HTR-8/SVneo (cell line): ENCODE results near the gene MNDA.

ENCODE experiments used
- DNase-seq: peaks from one replicate; pipeline ENCODE4 v3.0.0; 2011; ENCODE audit warnings: low spot score, mixed read lengths; ENCODE audit not compliant: insufficient read length
- FAIRE-seq: peaks from 2 replicates; lab custom pipeline; 2011; peaks lifted over from hg19 to GRCh38; lab: Jason Lieb, UNC

Gene MNDA

DNA sequence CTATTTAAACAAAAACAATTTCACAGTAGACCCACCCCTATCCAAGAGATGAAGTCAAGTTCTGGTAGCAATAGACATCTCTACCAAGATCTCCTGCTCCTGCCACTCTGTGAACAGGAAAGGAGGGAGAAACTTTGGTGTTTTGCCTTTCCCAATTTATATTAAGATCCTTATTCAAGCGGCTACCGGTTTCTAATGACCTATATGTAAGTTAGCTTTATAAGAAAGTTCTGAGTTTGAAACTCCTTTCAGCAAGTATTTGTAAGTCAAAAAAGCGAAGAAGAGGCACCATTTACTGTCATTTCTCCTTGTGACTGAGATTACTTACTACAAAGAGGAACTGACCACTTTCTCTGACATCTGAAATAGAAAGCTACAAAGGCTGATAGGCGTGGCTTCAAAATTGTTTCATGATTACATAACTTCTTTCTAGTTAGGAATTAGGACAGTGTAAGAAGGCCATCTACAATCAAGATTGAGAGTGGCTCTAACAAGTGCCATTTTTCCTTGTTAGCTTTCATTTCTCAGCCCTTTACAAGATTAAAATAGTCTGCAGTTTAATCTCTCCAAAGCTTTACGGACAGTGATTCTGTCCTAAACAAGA, at the start of gene MNDA:
MNDA (plus strand) TSS at position 448 of the 604 bp plus-strand sequence. CDS start 10,803 bp downstream, outside the sequence.
- no peak for DNase-seq
- FAIRE-seq: no peak

DNA sequence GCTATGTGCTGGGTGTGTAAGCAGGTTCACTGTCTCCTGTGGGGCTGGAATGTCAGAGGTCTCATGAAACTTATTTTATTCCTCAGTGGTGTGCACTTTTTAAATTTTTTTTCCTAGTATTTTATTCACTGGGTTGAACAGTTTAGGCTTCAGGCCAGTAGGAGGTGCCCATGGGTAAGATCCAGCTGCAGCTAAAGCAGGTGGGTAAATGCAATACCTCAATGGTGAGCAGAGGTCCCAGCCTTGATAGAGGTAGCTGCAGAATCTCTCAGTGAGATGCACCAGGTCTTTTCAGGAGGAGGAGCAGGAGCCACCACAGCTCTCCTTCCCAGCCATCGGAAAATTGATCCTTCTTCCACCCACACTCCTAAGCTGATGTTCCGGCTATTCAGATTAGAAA, 37.5 kb upstream of the MNDA start:
- no peak for FAIRE-seq

DNA sequence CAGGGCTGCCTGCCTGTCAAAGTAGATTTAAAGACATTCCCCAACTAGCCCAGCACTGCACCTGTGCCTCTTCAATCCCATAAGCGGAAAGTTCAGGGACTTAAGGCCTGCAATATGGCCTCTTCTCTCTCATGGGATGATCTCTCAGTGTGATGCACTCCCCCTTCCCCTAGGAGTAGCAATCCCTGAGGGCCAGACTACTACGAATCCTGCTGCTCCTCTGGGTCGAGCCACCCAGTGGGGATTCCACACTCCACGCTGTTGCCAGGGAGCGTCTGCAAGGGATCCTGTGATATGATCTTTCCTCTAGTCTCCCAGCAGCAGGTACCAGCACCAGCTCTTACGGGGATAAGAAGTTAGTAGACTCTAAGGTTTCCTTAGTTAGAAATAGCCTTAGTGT, 36.9 kb upstream of the MNDA start:
- no peak for DNase-seq
- no peak for FAIRE-seq

More for the DNA sequence above, 37.5 kb upstream of the MNDA start:
- DNase-seq: no peak

DNA sequence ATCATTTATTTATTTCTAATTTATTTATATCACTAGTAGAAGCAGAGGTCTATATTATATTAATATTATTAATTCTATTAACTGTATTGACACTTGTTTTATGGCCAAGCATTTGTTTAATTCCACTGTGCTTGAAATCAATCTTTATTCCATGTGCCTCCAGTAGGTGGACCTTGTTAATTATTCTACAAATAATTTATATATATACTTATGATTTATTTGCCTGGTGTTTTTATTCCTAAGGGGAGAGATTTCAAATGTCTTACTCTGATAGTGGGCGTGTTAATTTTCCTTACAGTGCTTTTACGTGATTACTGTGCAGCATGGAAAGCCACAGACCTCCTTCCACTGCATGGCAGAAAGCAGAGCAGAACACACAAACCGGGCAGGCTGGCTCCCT, 32.6 kb upstream of the MNDA start:
- no peak for FAIRE-seq
- DNase-seq: no peak

DNA sequence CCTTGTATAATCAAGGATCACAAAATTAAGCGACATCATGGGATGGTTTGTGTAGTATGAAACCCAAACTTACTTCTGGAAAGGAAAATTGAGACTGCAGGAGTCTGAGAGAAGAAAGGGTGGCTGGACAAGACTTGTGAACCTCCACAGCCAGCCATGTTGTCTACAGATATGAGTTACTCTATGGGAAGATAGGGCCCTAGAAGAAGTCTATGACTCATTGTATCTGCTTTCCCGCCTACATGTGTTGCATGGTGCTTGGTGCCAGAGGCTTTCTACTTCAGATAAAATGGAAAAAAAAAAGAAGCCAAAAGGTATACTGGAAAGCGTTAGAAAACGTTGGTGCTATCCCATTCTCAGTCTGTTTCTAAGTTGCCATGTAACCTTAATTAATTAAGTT, 31.5 kb upstream of the MNDA start:
- DNase-seq (no peak), FAIRE-seq (no peak)

DNA sequence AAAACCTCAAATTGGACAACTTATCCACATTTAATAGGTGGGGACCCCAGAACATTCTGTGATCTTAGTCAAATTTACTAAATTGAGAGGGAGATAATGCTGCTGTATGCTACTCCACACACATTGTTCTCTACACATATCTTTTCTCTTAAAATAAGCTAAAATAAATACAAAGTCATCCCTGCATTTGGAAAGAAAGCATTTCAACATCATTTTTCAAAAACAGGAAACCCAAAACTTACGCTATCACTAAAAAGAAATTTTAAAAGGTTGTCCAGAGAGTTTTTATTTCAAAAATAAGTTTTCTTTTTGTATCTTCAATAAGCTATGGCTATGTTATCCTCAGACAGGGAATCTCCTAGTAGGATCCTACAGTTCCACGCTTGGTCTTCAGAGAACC, 30.6 kb upstream of the MNDA start:
- DNase-seq: no peak

DNA sequence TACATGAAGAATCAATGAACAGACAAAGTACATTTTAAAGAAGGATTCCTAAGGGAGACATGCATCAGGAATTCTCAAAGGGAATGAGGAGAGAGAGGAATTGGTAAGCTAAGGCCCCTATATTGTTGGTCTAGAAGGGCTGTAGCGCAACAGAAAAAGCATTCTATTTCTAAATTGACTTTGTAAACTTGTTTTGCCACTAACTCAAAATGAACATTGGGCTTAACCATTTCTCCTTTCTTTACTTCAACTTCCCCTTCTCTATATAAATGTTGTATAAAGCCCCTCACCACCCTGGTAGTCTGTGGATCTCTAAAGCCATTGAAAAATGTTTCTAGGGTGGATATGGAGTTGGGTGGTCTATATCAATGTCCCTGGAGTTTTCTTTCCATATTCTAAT, 29.8 kb upstream of the MNDA start:
- no peak for DNase-seq
- no peak for FAIRE-seq

More for the DNA sequence above, 30.6 kb upstream of the MNDA start:
- FAIRE-seq: no peak

DNA sequence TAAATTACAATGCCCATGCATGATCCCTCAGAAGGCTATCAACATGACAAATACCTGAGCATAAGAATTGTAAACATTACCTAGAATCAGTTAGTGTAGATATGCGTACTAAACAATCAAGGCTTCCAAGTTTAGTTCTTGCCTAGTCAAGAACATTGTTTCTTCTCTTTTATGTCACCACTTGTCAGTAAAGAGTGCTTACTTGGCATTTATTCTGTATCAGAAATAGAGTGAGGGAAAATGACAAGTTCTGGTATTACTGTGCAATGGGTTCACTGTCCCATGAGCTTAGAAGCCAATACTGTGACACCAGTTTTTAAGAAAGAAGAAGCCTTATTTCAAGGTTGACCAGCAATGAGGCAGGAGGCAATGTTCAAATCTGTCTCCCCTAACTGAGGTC, 27.5 kb upstream of the MNDA start:
- DNase-seq: no peak

DNA sequence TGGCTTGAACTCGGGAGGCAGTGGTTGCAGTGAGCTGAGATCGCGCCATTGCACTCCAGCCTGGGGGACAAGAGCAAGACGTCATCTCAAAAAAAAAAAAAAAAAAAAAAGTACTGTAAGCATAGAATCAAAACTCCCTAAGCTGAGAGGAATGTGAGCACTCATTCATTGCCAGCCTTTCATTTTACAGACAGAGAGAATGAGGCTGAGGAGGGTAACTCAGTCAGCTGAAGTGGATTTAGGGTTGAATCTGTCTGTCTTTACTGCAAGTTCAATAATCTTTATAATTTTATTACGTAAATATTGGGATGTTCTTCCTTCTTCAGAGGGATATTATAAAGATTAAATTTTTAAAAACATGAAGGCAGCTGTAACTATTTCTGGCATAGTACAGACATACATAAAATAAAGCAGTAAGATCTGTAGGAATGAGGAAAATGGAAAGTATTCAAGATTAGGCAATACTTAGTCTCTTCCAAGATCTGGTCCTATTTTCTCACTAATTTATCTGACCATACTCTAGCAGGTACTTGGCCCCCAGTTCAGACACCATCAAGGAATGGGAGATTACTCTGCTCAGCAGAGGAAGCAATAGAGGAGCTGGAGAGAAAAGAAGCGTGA, 24.1 kb upstream of the MNDA start:
- FAIRE-seq: no peak
- DNase-seq: no peak

More for the DNA sequence above, 27.5 kb upstream of the MNDA start:
- FAIRE-seq: no peak

DNA sequence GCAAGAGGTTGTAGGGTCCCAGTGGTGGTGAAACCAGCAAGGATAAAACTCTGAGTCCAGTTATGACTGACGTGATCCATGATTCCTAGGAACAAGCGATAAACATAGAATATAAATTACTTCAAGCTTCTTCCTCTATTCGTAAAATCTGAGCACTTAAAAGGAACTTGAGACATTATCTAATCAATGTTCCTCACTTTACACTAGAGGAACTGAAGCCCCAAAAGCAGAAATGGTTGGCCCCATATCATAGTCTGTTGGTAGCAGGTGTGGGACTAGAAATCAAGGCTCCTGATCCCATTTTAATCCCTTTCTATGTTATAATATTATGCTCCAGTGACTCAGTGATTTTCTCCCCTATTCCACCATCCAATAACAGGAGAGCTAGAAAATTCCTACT, 21.9 kb upstream of the MNDA start:
- DNase-seq (no peak), FAIRE-seq (no peak)

DNA sequence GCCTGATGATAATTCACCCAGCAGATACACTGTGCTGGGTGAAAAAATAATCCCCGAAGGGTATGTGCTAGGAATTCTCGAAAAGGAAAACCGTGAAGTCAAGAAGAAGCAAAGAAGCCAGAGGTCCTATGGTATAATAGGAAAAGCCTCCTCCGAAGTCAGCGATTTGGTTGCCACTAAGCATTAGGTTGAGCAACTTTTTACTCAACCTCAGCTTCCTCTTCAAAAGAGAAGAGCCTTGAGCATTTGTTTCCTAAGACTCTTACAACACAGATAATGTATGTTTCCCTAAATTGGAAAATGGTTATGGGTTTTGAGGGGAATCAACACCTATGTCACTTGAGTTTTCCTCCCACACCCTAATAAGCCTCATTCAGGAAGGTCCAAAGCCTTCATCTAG, 21.3 kb upstream of the MNDA start:
- FAIRE-seq: no peak
- no peak for DNase-seq

DNA sequence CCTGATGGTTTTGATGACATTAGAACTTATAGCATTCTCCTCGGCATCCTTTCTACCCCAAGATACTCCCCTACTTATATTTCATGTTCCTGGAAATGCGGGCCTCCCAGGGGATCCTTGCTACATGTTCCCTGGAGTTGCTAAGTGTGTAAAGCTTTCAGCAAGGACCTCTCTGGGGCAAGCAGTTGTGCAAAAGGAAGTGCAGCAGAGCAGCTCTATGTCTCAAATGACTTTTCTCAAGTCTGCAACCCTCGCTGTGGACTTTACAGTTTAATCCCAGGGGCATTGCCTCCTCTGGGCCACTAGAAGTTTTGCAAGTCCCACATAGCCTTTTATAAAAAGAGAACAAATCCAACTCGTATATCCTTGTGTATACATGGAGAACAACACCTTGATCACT, 20.8 kb upstream of the MNDA start:
- FAIRE-seq: no peak
- no peak for DNase-seq

DNA sequence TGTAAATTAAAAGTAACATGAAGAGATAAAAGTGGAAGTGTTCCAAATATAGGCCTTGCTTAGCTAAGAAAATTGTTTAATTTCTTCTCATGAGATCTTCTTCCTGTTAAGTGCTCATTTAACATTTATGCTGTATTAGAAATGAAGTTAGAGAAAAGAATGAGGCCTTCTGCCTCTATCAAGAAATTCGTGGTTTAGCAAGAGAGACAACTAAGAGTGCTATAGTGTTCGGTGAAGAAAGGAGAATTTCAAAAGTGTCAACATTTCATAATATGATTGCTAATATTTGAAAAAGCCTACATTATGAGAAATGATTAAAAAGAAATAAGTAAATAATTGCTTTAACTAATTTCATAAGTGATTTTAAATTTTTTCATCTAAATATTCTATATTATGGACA, 18.8 kb upstream of the MNDA start:
- DNase-seq (no peak), FAIRE-seq (no peak)

DNA sequence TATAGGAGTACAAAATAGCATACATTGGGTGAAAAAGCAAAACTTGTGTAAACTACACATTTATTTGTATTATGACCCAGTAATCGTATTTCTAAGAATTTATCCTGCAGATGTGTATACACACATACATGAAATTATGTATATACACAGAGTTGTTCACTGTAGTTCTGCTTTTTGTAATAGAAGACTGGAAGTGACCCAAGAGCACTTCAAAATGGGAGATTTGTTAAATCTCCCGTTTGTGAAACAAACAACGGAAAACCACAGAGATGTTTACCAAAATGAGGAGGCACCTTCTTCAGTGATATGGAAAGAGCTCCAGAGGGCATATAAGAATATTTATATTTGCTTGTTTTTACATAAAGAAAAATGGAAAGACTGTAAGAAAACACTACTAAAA, 18.0 kb upstream of the MNDA start:
- no peak for DNase-seq
- no peak for FAIRE-seq

DNA sequence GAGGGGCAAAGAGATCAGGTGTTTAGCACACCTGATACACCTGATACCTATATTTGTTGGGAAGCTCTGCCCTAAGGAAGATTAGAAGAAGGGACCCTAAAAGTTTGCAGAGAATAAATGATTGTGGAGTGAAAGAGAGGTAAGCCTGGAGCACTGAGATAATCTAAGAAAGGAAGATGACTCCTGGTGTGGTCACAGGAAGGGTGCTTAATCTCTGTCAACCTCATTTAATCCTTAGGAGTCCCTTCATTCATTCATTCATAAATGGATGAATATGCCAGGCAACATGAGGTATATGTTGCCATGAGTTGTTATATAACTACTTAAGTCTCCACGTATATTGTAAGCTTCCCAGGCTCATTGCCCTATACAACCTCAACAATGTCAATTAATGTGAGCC, 16.2 kb upstream of the MNDA start:
- FAIRE-seq: no peak

DNA sequence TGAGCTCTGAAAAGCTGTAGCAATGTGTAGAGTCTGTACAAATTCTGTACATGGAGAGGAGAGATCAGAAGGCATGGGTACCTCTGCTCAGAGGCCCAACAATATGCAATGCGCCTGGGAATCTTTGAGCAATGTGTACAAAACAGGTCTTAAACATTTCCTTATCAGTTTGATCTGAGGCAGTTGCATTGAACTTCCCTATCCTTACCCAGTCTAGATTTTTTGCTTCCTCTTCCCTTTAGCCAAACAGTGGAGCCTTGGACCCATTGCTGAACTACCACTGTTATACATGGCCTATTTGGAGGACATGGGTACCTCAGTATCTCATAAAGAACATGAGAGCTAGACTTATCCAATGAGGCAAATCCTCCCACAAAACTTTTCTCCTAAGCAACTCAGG, 12.6 kb upstream of the MNDA start:
- DNase-seq (no peak), FAIRE-seq (no peak)

More for the DNA sequence above, 16.2 kb upstream of the MNDA start:
- no peak for DNase-seq

DNA sequence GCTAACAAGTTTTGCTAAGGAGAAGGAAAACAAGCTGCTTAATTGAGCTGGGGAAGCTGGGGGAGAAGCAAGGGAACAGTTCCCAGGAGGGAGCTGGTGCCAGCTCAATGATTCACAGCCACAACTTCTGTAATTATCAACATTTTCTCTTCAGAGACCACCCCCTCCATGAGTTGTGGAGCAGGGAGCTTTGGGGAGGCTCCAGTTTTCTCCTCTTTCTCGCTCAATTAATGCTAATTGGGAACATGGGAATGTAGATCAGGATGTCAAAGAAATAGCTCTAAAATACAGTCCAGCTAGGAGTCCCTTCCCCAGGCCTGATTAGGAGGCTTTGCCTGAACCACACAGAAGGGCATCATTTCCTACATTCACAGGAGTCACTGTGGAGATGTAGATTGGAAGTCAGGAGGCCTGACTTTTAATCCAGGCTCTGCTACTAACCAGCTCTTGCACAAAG, 12.1 kb upstream of the MNDA start:
- DNase-seq: no peak
- no peak for FAIRE-seq

DNA sequence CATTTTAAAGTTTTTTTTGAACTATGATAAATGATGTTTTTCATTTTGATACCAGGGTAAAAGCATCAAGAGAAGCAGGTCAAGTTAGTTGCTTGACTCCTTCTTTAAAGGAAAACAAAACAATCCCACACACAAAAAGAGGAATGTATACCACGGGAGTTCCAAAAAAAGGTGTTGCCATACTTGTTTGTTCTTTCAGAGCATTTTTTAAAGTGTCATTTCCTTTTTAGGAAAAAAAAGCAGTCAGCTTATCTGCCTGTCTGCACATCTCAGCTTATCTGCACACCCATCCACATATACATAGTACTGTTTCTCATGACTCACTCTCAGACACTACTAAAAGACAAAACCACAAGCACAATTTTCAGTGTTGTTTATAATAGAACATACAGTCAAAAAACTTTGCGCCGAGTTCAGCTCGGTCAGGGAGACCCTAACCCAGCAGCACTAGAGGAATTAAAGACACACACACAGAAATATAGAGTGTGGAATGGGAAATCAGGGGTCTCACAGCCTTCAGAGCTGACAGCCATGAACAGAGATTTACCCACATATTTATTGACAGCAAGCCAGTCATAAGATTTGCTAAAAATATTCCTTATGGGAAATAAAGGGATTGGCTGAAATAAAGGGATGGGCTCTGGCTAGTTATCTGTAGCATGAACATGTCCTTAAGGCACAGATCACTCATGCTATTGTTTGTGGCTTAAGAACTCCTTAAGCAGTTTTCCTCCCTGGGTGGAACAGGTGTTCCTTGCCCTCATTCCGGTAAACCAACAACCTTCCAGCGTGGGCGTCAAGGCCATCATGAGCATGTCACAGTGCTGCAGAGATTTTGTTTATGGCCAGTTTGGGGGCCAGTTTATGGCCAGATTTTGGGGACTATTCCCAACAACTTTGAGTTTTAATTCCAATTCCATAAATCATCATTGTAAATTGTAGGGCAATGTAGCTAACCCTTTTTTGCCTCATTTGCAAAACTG, 11.4 kb upstream of the MNDA start:
- DNase-seq (no peak), FAIRE-seq (no peak)

DNA sequence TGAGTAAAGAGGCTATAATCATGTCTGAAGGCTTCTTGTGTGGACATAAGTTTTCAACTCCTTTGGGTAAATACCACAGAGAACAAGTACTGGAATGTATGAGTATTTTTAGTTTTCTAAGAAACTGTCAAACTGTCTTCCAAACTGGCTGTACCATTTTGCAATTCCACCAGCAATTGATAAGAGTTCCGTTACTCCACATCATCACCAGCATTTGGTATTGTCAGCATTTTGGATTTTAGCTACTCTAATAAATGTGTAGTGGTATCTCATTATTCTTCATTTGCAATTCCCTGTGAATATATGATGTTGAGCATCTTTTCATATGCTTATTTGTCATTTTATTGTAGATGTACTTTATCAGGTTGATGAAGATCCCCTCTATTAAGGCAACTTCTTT, 9.4 kb upstream of the MNDA start:
- FAIRE-seq (no peak), DNase-seq (no peak)

DNA sequence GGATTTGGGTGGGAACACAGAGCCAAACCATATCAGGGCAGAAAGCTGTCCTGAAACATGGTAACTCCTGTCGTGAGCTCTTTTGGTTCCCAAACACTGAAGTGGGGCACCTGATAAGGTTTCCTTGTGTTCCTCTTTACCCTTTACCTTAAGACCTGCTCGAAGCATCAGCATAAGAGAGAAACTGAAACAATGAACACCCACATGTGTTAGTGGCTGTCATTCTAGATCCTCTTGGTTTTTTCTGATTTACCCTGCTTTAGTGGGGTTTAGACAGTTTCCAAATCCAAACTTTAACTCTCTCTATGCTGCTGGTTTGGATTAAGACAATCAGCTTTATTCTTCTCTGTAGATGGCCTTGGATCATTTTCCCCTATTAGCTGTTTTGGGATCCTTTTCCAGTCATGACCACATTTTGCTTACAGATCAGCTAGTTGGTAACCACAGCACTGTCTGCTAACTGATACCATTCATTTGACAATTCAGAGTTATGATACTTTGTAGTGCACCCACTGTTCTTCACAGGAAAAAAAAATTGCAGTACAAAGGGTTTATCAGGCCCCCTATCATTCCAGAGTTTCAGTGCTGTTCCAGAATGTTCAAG, 975 bp upstream of the MNDA start:
- DNase-seq: no peak
- FAIRE-seq: no peak

DNA sequence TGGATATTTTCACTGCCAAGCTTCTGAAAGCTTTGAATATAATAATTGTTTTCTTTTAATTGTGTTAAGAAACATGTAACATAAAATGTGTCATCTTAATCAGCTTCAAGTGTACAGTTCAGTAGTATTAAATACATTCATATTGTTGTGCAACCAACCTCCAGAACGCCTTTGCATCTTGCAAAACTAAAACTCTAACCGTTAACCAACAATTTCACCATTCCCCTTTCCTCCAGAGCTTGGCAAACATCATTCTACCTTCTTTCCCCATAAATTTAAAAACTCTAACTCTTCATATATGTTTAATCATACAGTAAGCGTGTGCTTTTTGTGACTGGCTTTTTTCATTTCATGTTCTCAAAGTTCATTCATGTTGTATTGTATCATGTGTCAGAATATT, 2.1 kb downstream of the MNDA start:
- DNase-seq (no peak), FAIRE-seq (no peak)
